HG03196 (cell line): ENCODE measurements around the gene KCTD19.

Experiments
- ATAC-seq: cut with Tn5 transposase; IDR thresholded peaks from one replicate; pipeline ENCODE4 v1.9.1; 2021; ENCODE audit not compliant: unreplicated experiment

Gene KCTD19

GRCh38 chr16:67326115-67326471, 448 bp downstream of the KCTD19 start:
- no peak for ATAC-seq

GRCh38 chr16:67317853-67318252, 8.7 kb downstream of the KCTD19 start:
- ATAC-seq = no peak

GRCh38 chr16:67312719-67313118, 13.8 kb downstream of the KCTD19 start:
- no peak for ATAC-seq

GRCh38 chr16:67311607-67312488, 14.7 kb downstream of the KCTD19 start:
- ATAC-seq = peak; percentile 66

- no peak for ATAC-seq
Measured at GRCh38 chr16:67310561-67310960, 16.0 kb downstream of the KCTD19 start.

GRCh38 chr16:67305216-67306071, 21.1 kb downstream of the KCTD19 start:
- no peak for ATAC-seq

GRCh38 chr16:67304020-67304419, 22.5 kb downstream of the KCTD19 start:
- ATAC-seq = no peak

- no peak for ATAC-seq
Measured at GRCh38 chr16:67302970-67303369, 23.6 kb downstream of the KCTD19 start.

- no peak for ATAC-seq
Measured at GRCh38 chr16:67302076-67302475, 24.5 kb downstream of the KCTD19 start.

GRCh38 chr16:67301080-67301782, 25.3 kb downstream of the KCTD19 start:
- ATAC-seq = no peak

- no peak for ATAC-seq
Measured at GRCh38 chr16:67299269-67299668, 27.3 kb downstream of the KCTD19 start.

GRCh38 chr16:67298277-67298676, 28.3 kb downstream of the KCTD19 start:
- ATAC-seq = no peak

GRCh38 chr16:67296420-67296819, 30.1 kb downstream of the KCTD19 start:
- no peak for ATAC-seq

- ATAC-seq = no peak
Measured at GRCh38 chr16:67294938-67295361, 31.6 kb downstream of the KCTD19 start.

GRCh38 chr16:67294171-67294757, 32.3 kb downstream of the KCTD19 start:
- no peak for ATAC-seq

- ATAC-seq = no peak
Measured at GRCh38 chr16:67291461-67291860, 35.1 kb downstream of the KCTD19 start.

GRCh38 chr16:67287960-67288359, 38.6 kb downstream of the KCTD19 start:
- ATAC-seq = no peak

- no peak for ATAC-seq
Measured at GRCh38 chr16:67286441-67287235, 39.9 kb downstream of the KCTD19 start.

GRCh38 chr16:67284699-67285646, 41.6 kb downstream of the KCTD19 start:
- no peak for ATAC-seq
